Measurements from ENCODE around the gene TTN.

DNA sequence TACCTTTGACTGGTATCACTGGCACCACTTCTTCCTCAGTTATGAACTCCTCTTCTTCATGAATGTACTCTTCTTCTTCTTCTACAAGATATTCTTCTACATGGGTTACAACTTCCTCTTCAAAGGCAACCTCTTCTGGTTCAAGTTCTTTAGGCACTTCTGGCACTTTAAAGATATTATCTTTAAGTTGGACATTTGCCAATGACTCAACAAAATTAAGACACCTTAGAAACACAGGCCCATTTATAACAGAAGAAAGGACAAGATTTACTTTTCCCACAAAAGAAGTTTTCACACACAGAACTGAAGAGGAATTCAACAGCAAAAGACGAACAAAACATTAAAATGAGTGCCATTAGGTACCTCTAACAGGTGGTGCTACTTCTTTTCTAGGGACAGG is 127.3 kb downstream of the TTN start:
- TF ChIP-seq, protein P1, sequence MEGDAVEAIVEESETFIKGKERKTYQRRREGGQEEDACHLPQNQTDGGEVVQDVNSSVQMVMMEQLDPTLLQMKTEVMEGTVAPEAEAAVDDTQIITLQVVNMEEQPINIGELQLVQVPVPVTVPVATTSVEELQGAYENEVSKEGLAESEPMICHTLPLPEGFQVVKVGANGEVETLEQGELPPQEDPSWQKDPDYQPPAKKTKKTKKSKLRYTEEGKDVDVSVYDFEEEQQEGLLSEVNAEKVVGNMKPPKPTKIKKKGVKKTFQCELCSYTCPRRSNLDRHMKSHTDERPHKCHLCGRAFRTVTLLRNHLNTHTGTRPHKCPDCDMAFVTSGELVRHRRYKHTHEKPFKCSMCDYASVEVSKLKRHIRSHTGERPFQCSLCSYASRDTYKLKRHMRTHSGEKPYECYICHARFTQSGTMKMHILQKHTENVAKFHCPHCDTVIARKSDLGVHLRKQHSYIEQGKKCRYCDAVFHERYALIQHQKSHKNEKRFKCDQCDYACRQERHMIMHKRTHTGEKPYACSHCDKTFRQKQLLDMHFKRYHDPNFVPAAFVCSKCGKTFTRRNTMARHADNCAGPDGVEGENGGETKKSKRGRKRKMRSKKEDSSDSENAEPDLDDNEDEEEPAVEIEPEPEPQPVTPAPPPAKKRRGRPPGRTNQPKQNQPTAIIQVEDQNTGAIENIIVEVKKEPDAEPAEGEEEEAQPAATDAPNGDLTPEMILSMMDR (IDR thresholded peaks at IDR 0.05; ENCODE audit: control extremely low read depth in 1 of 3, insufficient read depth in 1 of 3, low read depth in 1 of 3, low read length in 3 of 3), result no peak
- TF ChIP-seq RFX5 (IDR thresholded peaks at IDR 0.05; ENCODE audit: borderline replicate concordance, low read depth, low read length) (no peak), YY1 (IDR thresholded peaks at IDR 0.05; ENCODE audit: low read depth, low read length) (no peak)

Data from H1 (cell line).